HepG2 (cell line): ENCODE measurements around the gene MEF2D. TPM values are rescaled to one million over a fixed set of nuclear protein-coding genes. Genes with fewer than 3 reads are reported as not detected.

Source experiments
- ARID4A ChIP-seq: sonication (generic); formaldehyde crosslinking; IDR thresholded peaks from 2 replicates; pipeline ENCODE4 v1.5.0; 2020; ENCODE audit warnings: mild to moderate bottlenecking, missing genetic modification reagents, borderline replicate concordance
- CSRNP1 ChIP-seq: sonication (generic); formaldehyde crosslinking; IDR thresholded peaks from 2 replicates; pipeline ENCODE4 v1.8.1; 2023; ENCODE audit warnings: mild to moderate bottlenecking, missing genetic modification reagents
- E2F5 ChIP-seq: sonication (generic); formaldehyde crosslinking; conservative IDR thresholded peaks from 2 replicates; pipeline ENCODE4 v1.4.0; 2020; ENCODE audit warnings: missing genetic modification reagents
- HNF4G ChIP-seq, 2 experiments: sonication (generic) in 1 of 2; formaldehyde crosslinking in 1 of 2; IDR thresholded peaks; 2 replicates each; pipeline versions ENCODE4 v1.4.0 to v1.6.1; 2011 to 2020; ENCODE audit warnings: borderline replicate concordance in 2 of 2, low read depth in 2 of 2, mild to moderate bottlenecking in 2 of 2, low read length in 1 of 2, missing genetic modification reagents in 1 of 2, moderate library complexity in 1 of 2
- HNRNPH1 ChIP-seq: fragments of 200-400 bp; formaldehyde crosslinking; optimal IDR thresholded peaks from 2 replicates; pipeline ENCODE3; 2017; ENCODE audit warnings: mild to moderate bottlenecking, low read depth, low read length
- HOMEZ ChIP-seq: IDR thresholded peaks from 2 replicates; pipeline ENCODE4 v1.6.1; 2016; ENCODE audit warnings: low read depth
- PCBP1 ChIP-seq: fragments of 200-400 bp; formaldehyde crosslinking; IDR thresholded peaks from 2 replicates; pipeline ENCODE4 v1.6.1; 2017; ENCODE audit warnings: mild to moderate bottlenecking, low read depth, low read length, borderline replicate concordance
- RFXAP ChIP-seq: sonication (generic); formaldehyde crosslinking; IDR thresholded peaks from 2 replicates; pipeline ENCODE4 v1.4.0; 2020; ENCODE audit warnings: missing genetic modification reagents, borderline replicate concordance
- SMARCC2 ChIP-seq: fragments of 450-650 bp; IDR thresholded peaks from 2 replicates; pipeline ENCODE4 v1.6.1; 2017; ENCODE audit warnings: antibody characterized with exemption, mild to moderate bottlenecking
- TAF15 ChIP-seq: fragments of 200-400 bp; formaldehyde crosslinking; IDR thresholded peaks from one replicate; pipeline ENCODE4 v1.6.1; 2018; ENCODE audit warnings: mild to moderate bottlenecking, low read depth, low read length; ENCODE audit not compliant: poor library complexity, severe bottlenecking
- ZBTB10 ChIP-seq: sonication (generic); formaldehyde crosslinking; IDR thresholded peaks from 2 replicates; pipeline ENCODE4 v1.4.0; 2020; ENCODE audit warnings: missing genetic modification reagents, borderline replicate concordance
- ZNF260 ChIP-seq: sonication (generic); formaldehyde crosslinking; IDR thresholded peaks from 2 replicates; pipeline ENCODE4 v1.4.0; 2020; ENCODE audit warnings: missing genetic modification reagents, low read depth, mild to moderate bottlenecking, borderline replicate concordance
- ZNF703 ChIP-seq: sonication (generic); formaldehyde crosslinking; IDR thresholded peaks from 2 replicates; pipeline ENCODE4 v1.5.1; 2020; ENCODE audit warnings: missing genetic modification reagents, mild to moderate bottlenecking, moderate library complexity, borderline replicate concordance
- polyA plus RNA-seq, 8 experiments: library from polyadenylated mRNA; depleted of rRNA in 3 of 8; stranded (reverse) in 7 of 8; unstranded in 1 of 8; fragments of >200 nt; fragmentation: Illumina TruSeq in 4 of 8; extraction: Trizol in 4 of 8; gene quantifications; 2 replicates each; pipeline versions ENCODE4 v1.2.1 to v1.2.3, GENCODE V29; 2011 to 2016; ENCODE audit warnings: low read depth in 4 of 8, missing spikeins in 1 of 8, mixed read lengths in 1 of 8; ENCODE audit not compliant: insufficient read depth in 1 of 8
- total RNA-seq, 5 experiments: library from RNA; depleted of rRNA; stranded (reverse); fragments of >200 nt; fragmentation: Illumina TruSeq; extraction: Trizol; gene quantifications; 2 replicates each; pipeline ENCODE4 v1.2.3, GENCODE V29; 2016; ENCODE audit warnings: low read depth in 1 of 5

Gene MEF2D
- total and polyA plus RNA-seq, 2 of the 13 experiments (the other 11 are each of a cell fraction or from before 2014, with no cell fraction given), result 1.6 to 3.9 TPM

- no peak for TF ChIP-seq HNRNPH1
- TF ChIP-seq ZBTB10 (CRISPR knock-in tag), result no peak
- TF ChIP-seq PCBP1, result peak; percentile 75; the same call in 1 of the 2 replicates
- no peak for TF ChIP-seq ZNF260
- no peak for TF ChIP-seq CSRNP1
- peak; percentile 57; the same call in 1 of the 2 replicates for TF ChIP-seq HOMEZ
- peak; percentile 51; the same call in 1 of the 2 replicates for TF ChIP-seq HNF4G (IDR thresholded peaks at IDR 0.05; ENCODE audit: borderline replicate concordance, low read depth, low read length)
- peak; percentile 58; the same call in 1 of the 2 replicates for TF ChIP-seq HNF4G (CRISPR knock-in tag; IDR thresholded peaks at IDR 0.05; ENCODE audit: borderline replicate concordance, low read depth)
- TF ChIP-seq E2F5 (CRISPR knock-in tag), result no peak
- no peak for TF ChIP-seq SMARCC2
- TF ChIP-seq ARID4A (CRISPR knock-in tag), result peak; percentile 77
- TF ChIP-seq TAF15, result no peak
- TF ChIP-seq ZNF703 (CRISPR knock-in tag), result no peak
- TF ChIP-seq RFXAP, result no peak
Observed at GRCh38 chr1:156504821-156505678, 4.5 kb upstream of the MEF2D start (continued).
